Panc1 (cell line): ENCODE data around the gene BRAF. TPM values are rescaled to one million over a fixed set of nuclear protein-coding genes. Genes with fewer than 3 reads are reported as not detected.

Source experiments
- ATAC-seq: fragments of 200-7000 bp; cut with Tn5 transposase; 2 replicates; pipeline ENCODE4 v1.9.1; 2020; ENCODE audit warnings: mild to moderate bottlenecking, moderate library complexity
- BruUV-seq: library from RNA; stranded (reverse); fragments of 400-500 nt; replicated peaks from 2 replicates; lab custom pipeline; 2021; lab: Mats Ljungman, UMichigan
- CTCF ChIA-PET: fragments of 300-600 bp; sonication (Branson Sonifier 250); formaldehyde crosslinking; loops from one replicate; lab custom pipeline; 2022; ENCODE audit warnings: antibody characterized with exemption; lab: Charles Lee
- POLR2A ChIA-PET: fragments of 300-600 bp; sonication (Branson Sonifier 250); formaldehyde crosslinking; loops from one replicate; lab custom pipeline; 2022; ENCODE audit warnings: antibody characterized with exemption; lab: Charles Lee
- DNase-seq: peaks from one replicate; pipeline ENCODE4 v3.0.0-alpha.2; 2010; ENCODE audit warnings: low read depth, low spot score
- H3K27ac ChIP-seq: 2 replicates; pipeline ENCODE4 v1.5.1; 2011; ENCODE audit warnings: mild to moderate bottlenecking, low read length, inconsistent platforms
- H3K27me3 ChIP-seq: fragments of 200-500 bp; sonication (Bioruptor generic); 2 replicates; pipeline ENCODE4 v1.6.0; 2014; ENCODE audit warnings: low read length, inconsistent platforms; ENCODE audit not compliant: control insufficient read depth, insufficient read depth
- H3K36me3 ChIP-seq: fragments of 200-500 bp; sonication (Bioruptor generic); 2 replicates; pipeline ENCODE4 v1.5.1; 2014; ENCODE audit warnings: inconsistent platforms, mild to moderate bottlenecking, low read length, moderate library complexity; ENCODE audit not compliant: control insufficient read depth, insufficient read depth
- H3K4me1 ChIP-seq: 2 replicates; pipeline ENCODE4 v1.5.1; 2011; ENCODE audit warnings: inconsistent platforms, mild to moderate bottlenecking, low read length, moderate library complexity; ENCODE audit not compliant: control insufficient read depth, insufficient read depth
- H3K4me3 ChIP-seq, 2 experiments: 2 replicates each; pipeline ENCODE4 v1.5.1; 2011 to 2012; ENCODE audit warnings: low read depth in 2 of 2, low read length in 2 of 2, mild to moderate bottlenecking in 2 of 2, inconsistent platforms in 1 of 2, moderate library complexity in 1 of 2
- H3K9me3 ChIP-seq: fragments of 200-500 bp; sonication (Bioruptor generic); 2 replicates; pipeline ENCODE4 v1.5.1; 2014; ENCODE audit warnings: low read depth, mild to moderate bottlenecking, inconsistent platforms, low read length, moderate library complexity; ENCODE audit not compliant: control insufficient read depth, insufficient read depth
- CTCF ChIP-seq: fragments of 450-650 bp; IDR thresholded peaks from 2 replicates; pipeline ENCODE4 v1.5.1; 2017; ENCODE audit warnings: mild to moderate bottlenecking
- POLR2AphosphoS5 ChIP-seq: IDR thresholded peaks from 2 replicates; pipeline ENCODE4 v1.6.1; 2012; ENCODE audit warnings: mild to moderate bottlenecking, low read depth, low read length, moderate library complexity
- SIN3A ChIP-seq: IDR thresholded peaks from 2 replicates; pipeline ENCODE4 v1.6.1; 2012; ENCODE audit warnings: low read depth, mild to moderate bottlenecking, low read length, moderate library complexity, borderline replicate concordance; ENCODE audit not compliant: insufficient read depth
- TCF7L2 ChIP-seq: IDR thresholded peaks from 2 replicates; pipeline ENCODE4 v1.6.1; 2011; ENCODE audit warnings: mild to moderate bottlenecking, low read depth, low read length, inconsistent platforms
- in situ Hi-C: cut with HindIII; loops from 2 replicates; pipeline ENCODE4 v1.10.0; 2016; ENCODE audit warnings: low sequenced_read_pairs, low pct_unique_long_range_greater_than_20kb
- intact Hi-C: fragments of 100-400 bp; cut with micrococcal nuclease; formaldehyde crosslinking; loops from one replicate; pipeline ENCODE4 v1.10.0; 2022; ENCODE audit not compliant: unreplicated experiment
- total RNA-seq: library from RNA; stranded (reverse); gene quantifications from one replicate; pipeline ENCODE4 v1.2.1, GENCODE V29; 2021; ENCODE audit not compliant: unreplicated experiment
- TF ChIP-seq, protein P1 (sequence below), 2 experiments: IDR thresholded peaks; 2 replicates each; pipeline ENCODE4 v1.6.1; 2011 to 2012; ENCODE audit warnings: low read depth in 2 of 2, control low read depth in 1 of 2, low read length in 1 of 2, mild to moderate bottlenecking in 1 of 2, moderate library complexity in 1 of 2; ENCODE audit not compliant: insufficient read depth in 1 of 2

The BRAF gene
- total RNA-seq, 1 experiment from 2014 or later = 26.3 TPM

- H3K4me1 ChIP-seq = no peaks in the 10 kb centered on the region
- no peaks in the 10 kb centered on the region for H3K27me3 ChIP-seq
- TF ChIP-seq SIN3A = no peak
- TF ChIP-seq TCF7L2 = no peak
- TF ChIP-seq, protein P1, sequence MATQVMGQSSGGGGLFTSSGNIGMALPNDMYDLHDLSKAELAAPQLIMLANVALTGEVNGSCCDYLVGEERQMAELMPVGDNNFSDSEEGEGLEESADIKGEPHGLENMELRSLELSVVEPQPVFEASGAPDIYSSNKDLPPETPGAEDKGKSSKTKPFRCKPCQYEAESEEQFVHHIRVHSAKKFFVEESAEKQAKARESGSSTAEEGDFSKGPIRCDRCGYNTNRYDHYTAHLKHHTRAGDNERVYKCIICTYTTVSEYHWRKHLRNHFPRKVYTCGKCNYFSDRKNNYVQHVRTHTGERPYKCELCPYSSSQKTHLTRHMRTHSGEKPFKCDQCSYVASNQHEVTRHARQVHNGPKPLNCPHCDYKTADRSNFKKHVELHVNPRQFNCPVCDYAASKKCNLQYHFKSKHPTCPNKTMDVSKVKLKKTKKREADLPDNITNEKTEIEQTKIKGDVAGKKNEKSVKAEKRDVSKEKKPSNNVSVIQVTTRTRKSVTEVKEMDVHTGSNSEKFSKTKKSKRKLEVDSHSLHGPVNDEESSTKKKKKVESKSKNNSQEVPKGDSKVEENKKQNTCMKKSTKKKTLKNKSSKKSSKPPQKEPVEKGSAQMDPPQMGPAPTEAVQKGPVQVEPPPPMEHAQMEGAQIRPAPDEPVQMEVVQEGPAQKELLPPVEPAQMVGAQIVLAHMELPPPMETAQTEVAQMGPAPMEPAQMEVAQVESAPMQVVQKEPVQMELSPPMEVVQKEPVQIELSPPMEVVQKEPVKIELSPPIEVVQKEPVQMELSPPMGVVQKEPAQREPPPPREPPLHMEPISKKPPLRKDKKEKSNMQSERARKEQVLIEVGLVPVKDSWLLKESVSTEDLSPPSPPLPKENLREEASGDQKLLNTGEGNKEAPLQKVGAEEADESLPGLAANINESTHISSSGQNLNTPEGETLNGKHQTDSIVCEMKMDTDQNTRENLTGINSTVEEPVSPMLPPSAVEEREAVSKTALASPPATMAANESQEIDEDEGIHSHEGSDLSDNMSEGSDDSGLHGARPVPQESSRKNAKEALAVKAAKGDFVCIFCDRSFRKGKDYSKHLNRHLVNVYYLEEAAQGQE (IDR thresholded peaks at IDR 0.05; ENCODE audit: insufficient read depth in 1 of 2, low read depth in 2 of 2, low read length in 1 of 2) = no peak
- no peak for TF ChIP-seq CTCF
- no peak for TF ChIP-seq POLR2AphosphoS5
- intact Hi-C loops (no loop called here), in situ Hi-C loops (no loop called here)
- no TSS peak for BruUV-seq
- no peak overlapping the region for H3K27ac ChIP-seq
- CTCF ChIA-PET = no interaction called here
- POLR2A ChIA-PET = no interaction called here
- H3K9me3 ChIP-seq = peaks cover 5% of the 10 kb centered on the region; the same call in 1 of the 2 replicates
- ATAC-seq (no peak), DNase-seq (no peak)
- no peaks in the 10 kb centered on the region for H3K36me3 ChIP-seq
- no peak overlapping the region for H3K4me3 ChIP-seq
Measured at GRCh38 chr7:140873434-140873833, 51.3 kb downstream of the BRAF start.

GRCh38 chr7:140870003-140870402, 54.7 kb downstream of the BRAF start:
- Histone ChIP-seq H3K27me3 (no peaks in the 10 kb centered on the region), H3K36me3 (no peaks in the 10 kb centered on the region), H3K27ac (no peak overlapping the region), H3K4me1 (no peaks in the 10 kb centered on the region), H3K4me3 (no peak overlapping the region), H3K9me3 (no peaks in the 10 kb centered on the region)
- ATAC-seq (no peak), DNase-seq (no peak)
- CTCF ChIA-PET = no interaction called here
- POLR2A ChIA-PET = interaction anchor here (0.6 to 0.7 kb wide), 2 partner anchors 172 to 252 kb away, joined by 7 to 9 read pairs; no protein-coding TSS in a partner anchor
- intact Hi-C loops (no loop called here), in situ Hi-C loops (no loop called here)
- BruUV-seq = no TSS peak
- no peak for TF ChIP-seq POLR2AphosphoS5
- TF ChIP-seq, protein P1 (IDR thresholded peaks at IDR 0.05; ENCODE audit: insufficient read depth in 1 of 2, low read depth in 2 of 2, low read length in 1 of 2) = no peak
- no peak for TF ChIP-seq CTCF
- no peak for TF ChIP-seq SIN3A
- no peak for TF ChIP-seq TCF7L2
